ENCODE data around the gene RNGTT.

Gene RNGTT

GRCh38 chr6:88573561-88573960 lies 389.9 kb downstream of the RNGTT start:
- H3K9ac ChIP-seq = no peak overlapping the region

GRCh38 chr6:88572449-88573139 lies 390.8 kb downstream of the RNGTT start:
- H3K9ac ChIP-seq = no peak overlapping the region
- no peaks in the 10 kb centered on the region for H3K79me2 ChIP-seq
- no peaks in the 10 kb centered on the region for H3K4me1 ChIP-seq
- no peaks in the 10 kb centered on the region for H3K9me3 ChIP-seq (ENCODE audit: control insufficient read depth, low read length)
- no peak overlapping the region for H3K27ac ChIP-seq
- H3K4me3 ChIP-seq (ENCODE audit: low read depth, low read length) = no peak overlapping the region
- H3K27me3 ChIP-seq (ENCODE audit: control insufficient read depth, insufficient read depth, low read length) = no peaks in the 10 kb centered on the region
- no peak overlapping the region for H3K4me2 ChIP-seq (ENCODE audit: low read length)
- no peak overlapping the region for H2AFZ ChIP-seq
- no peaks in the 10 kb centered on the region for H3K36me3 ChIP-seq (ENCODE audit: control insufficient read depth, insufficient read depth, low read length)
- TF ChIP-seq, protein P1, sequence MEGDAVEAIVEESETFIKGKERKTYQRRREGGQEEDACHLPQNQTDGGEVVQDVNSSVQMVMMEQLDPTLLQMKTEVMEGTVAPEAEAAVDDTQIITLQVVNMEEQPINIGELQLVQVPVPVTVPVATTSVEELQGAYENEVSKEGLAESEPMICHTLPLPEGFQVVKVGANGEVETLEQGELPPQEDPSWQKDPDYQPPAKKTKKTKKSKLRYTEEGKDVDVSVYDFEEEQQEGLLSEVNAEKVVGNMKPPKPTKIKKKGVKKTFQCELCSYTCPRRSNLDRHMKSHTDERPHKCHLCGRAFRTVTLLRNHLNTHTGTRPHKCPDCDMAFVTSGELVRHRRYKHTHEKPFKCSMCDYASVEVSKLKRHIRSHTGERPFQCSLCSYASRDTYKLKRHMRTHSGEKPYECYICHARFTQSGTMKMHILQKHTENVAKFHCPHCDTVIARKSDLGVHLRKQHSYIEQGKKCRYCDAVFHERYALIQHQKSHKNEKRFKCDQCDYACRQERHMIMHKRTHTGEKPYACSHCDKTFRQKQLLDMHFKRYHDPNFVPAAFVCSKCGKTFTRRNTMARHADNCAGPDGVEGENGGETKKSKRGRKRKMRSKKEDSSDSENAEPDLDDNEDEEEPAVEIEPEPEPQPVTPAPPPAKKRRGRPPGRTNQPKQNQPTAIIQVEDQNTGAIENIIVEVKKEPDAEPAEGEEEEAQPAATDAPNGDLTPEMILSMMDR (IDR thresholded peaks at IDR 0.05) = no peak

More at GRCh38 chr6:88573561-88573960, 389.9 kb downstream of the RNGTT start:
- TF ChIP-seq, protein P1 (IDR thresholded peaks at IDR 0.05) = no peak
- Histone ChIP-seq H2AFZ (no peak overlapping the region), H3K27me3 (ENCODE audit: control insufficient read depth, insufficient read depth, low read length) (no peaks in the 10 kb centered on the region), H3K36me3 (ENCODE audit: control insufficient read depth, insufficient read depth, low read length) (no peaks in the 10 kb centered on the region), H3K4me1 (no peaks in the 10 kb centered on the region), H3K27ac (no peak overlapping the region), H3K4me3 (ENCODE audit: low read depth, low read length) (no peak overlapping the region), H3K9me3 (ENCODE audit: control insufficient read depth, low read length) (no peaks in the 10 kb centered on the region), H3K4me2 (ENCODE audit: low read length) (no peak overlapping the region), H3K79me2 (no peaks in the 10 kb centered on the region)

DNA sequence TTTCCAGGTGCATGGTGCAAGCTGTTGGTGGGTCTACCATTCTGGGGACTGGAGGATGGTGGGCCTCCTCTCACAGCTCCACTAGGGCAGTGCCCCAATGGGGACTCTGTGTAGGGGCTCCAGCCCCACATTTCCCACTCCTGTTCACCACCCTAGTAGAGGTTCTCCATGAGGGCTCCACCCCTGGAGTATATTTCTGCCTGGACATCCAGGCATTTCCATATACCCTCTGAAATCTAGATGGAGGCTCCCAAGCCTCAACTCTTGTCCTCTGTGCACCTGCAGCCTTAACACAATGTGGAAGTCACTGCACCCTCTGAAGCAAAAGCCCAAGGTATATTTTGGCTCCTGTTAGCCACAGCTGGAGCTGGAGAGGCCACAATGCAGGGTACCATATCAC lies 393.5 kb downstream of the RNGTT start:
- Histone ChIP-seq H3K79me2 (no peaks in the 10 kb centered on the region), H3K4me2 (ENCODE audit: low read length) (no peak overlapping the region), H3K9me3 (ENCODE audit: control insufficient read depth, low read length) (no peaks in the 10 kb centered on the region), H3K27me3 (ENCODE audit: control insufficient read depth, insufficient read depth, low read length) (no peaks in the 10 kb centered on the region), H2AFZ (no peak overlapping the region), H3K4me3 (ENCODE audit: low read depth, low read length) (no peak overlapping the region), H3K4me1 (no peaks in the 10 kb centered on the region), H3K9ac (no peak overlapping the region), H3K27ac (no peak overlapping the region), H3K36me3 (ENCODE audit: control insufficient read depth, insufficient read depth, low read length) (no peaks in the 10 kb centered on the region)
- TF ChIP-seq, protein P1 (IDR thresholded peaks at IDR 0.05) = no peak

DNA sequence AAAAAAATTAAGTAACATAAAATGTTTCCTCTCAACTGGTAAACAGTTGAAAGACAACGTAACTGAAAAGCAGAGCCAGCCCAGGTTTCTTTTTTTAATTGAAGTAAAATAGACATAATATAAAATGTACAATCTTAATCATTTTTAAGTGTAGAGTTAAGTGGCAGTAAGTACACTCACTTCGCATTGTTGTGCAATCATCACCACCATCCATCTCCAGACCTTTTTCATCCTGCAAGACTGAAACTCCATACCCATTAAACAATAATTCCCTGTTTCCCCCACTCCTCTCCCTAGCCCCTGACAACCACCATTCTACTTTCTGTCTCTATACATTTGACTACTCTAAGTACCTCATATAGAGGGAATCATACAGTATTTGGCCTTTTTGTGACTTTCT lies 395.7 kb downstream of the RNGTT start:
- H3K9ac ChIP-seq = no peak overlapping the region
- H3K4me1 ChIP-seq = no peaks in the 10 kb centered on the region
- TF ChIP-seq, protein P1 (IDR thresholded peaks at IDR 0.05) = no peak
- H3K9me3 ChIP-seq (ENCODE audit: control insufficient read depth, low read length) = no peaks in the 10 kb centered on the region
- H3K27ac ChIP-seq = no peak overlapping the region
- no peaks in the 10 kb centered on the region for H3K36me3 ChIP-seq (ENCODE audit: control insufficient read depth, insufficient read depth, low read length)
- H2AFZ ChIP-seq = no peak overlapping the region
- no peaks in the 10 kb centered on the region for H3K79me2 ChIP-seq
- no peaks in the 10 kb centered on the region for H3K27me3 ChIP-seq (ENCODE audit: control insufficient read depth, insufficient read depth, low read length)
- H3K4me3 ChIP-seq (ENCODE audit: low read depth, low read length) = no peak overlapping the region
- no peak overlapping the region for H3K4me2 ChIP-seq (ENCODE audit: low read length)

Measured in parathyroid adenoma (tissue), 2 donors.